Heart right ventricle (tissue), 16 donors: ENCODE results near the gene BORCS5. TPM values are rescaled to one million over a fixed set of nuclear protein-coding genes. Genes with fewer than 3 reads are reported as not detected.

Experiments
- ATAC-seq, 8 donors: fragments of 200-7000 bp; cut with Tn5 transposase; one replicate each; pipeline ENCODE4 v1.9.1; 2020; ENCODE audit warnings: mild to moderate bottlenecking in 8 of 8, moderate library complexity in 8 of 8, moderate number of reproducible peaks in 1 of 8
- DNase-seq, 2 donors: peaks; one replicate each; pipeline ENCODE4 v3.0.0-alpha.2; 2020
- H3K27ac ChIP-seq, 10 donors: fragments of 200-600 bp; sonication (generic) in 2 of 10; one replicate each; pipeline versions ENCODE4 v1.5.0 to v1.8.0; 2020 to 2022; ENCODE audit warnings: mild to moderate bottlenecking in 3 of 10
- H3K27me3 ChIP-seq, 7 donors: fragments of 200-600 bp; one replicate each; pipeline ENCODE4 v1.8.0; 2021 to 2022; ENCODE audit warnings: mild to moderate bottlenecking in 2 of 7
- H3K36me3 ChIP-seq, 9 donors: fragments of 200-600 bp; sonication (generic) in 1 of 9; one replicate each; pipeline versions ENCODE4 v1.5.0 to v1.8.0; 2020 to 2022; ENCODE audit warnings: mild to moderate bottlenecking in 2 of 9
- H3K4me1 ChIP-seq, 9 donors: fragments of 200-600 bp; sonication (generic) in 1 of 9; one replicate each; pipeline versions ENCODE4 v1.5.0 to v1.8.0; 2020 to 2022; ENCODE audit warnings: mild to moderate bottlenecking in 4 of 9
- H3K4me3 ChIP-seq, 10 donors: fragments of 200-600 bp; sonication (generic) in 2 of 10; one replicate each; pipeline versions ENCODE4 v1.5.0 to v1.8.0; 2020 to 2022; ENCODE audit warnings: mild to moderate bottlenecking in 7 of 10, moderate library complexity in 2 of 10
- H3K9me3 ChIP-seq, 11 donors: fragments of 200-600 bp in 10 of 11; sonication (generic) in 2 of 11; one replicate each; pipeline versions ENCODE4 v1.5.0 to v1.8.0; 2013 to 2022; ENCODE audit warnings: mild to moderate bottlenecking in 2 of 11, control low read depth in 1 of 11, moderate library complexity in 1 of 11
- CTCF ChIP-seq, 9 donors: fragments of 200-600 bp; sonication (generic) in 2 of 9; IDR thresholded peaks; one replicate each; pipeline versions ENCODE4 v1.5.0 to v1.8.0; 2021 to 2022; ENCODE audit warnings: antibody characterized with exemption in 9 of 9, mild to moderate bottlenecking in 5 of 9, moderate library complexity in 1 of 9
- WGBS, 2 donors: extraction: QIAGEN DNeasy Blood & Tissue Kit; methylation state at CpG; one replicate each; pipeline ENCODE4 v1.1.7; 2013; ENCODE audit warnings: inconsistent platforms in 1 of 2; 5-methylcytosine and 5-hydroxymethylcytosine counted together
- intact Hi-C, 10 donors: fragments of 100-400 bp; cut with DNase I; formaldehyde crosslinking; loops; one replicate each; pipeline versions ENCODE4 v1.11.1 to v1.14.2; 2022
- polyA plus RNA-seq, 2 donors: library from polyadenylated mRNA; stranded (reverse); fragments of 200-250 nt; gene quantifications; one replicate each; pipeline ENCODE4 v1.2.3, GENCODE V29; 2013
- total RNA-seq, 10 donors: library from RNA; stranded (reverse); fragmentation: NEBNext Ultra II Directional in 3 of 10; extraction: Animal tissue kit (Norgen Biotek cat#: 25700) in 3 of 10; gene quantifications; one replicate each; pipeline versions ENCODE4 v1.2.1 to v1.2.4, GENCODE V29; 2021 to 2023
- donor health status: Arrhythmogenic right ventricular cardiomyopathy.
- donor health status: ischemic (EF 13 %, LVEDD 7.1; RV severe dilation, severe dysfunction).
- donor health status: healthy with polysubstance abuse.
- donor health status: DM: no; HTN: yes; CAD: no.
- donor health status: DM: no; HTN: no; CAD: no.
- donor health status: ischemic (EF 25% LVEDD 6.9; RV normal size, moderate dysfunction).
- donor health status: ischemic (EF 25% LVEDD 5.7; RV mildly dilated, moderate dysfunction).
- donor health status: healthy.
- donor health status: DM: yes; HTN: yes; CAD: no.
- donor health status: Ischemic cardiomyopathy.
- donor health status: ischemic (EF 35%, LVEDD 5.7; RV mildly dilated, moderate dysfunction).
- donor health status: nonischemic (EF 11% LVEDD 7.7; RV severe dilation, severe dysfunction).
- donor health status: DM: yes; HTN: yes; CAD: no.
- donor health status: PGD.
- donor health status: ischemic (EF 29% LVEDD 5.4; RV normal size, mild dysfunction).
- donor health status: nonischemic (EF 23%, LVEDD 6.1; RV moderate dilation, normal function).

BORCS5 gene
- total and polyA plus RNA-seq, 12 donors = 2.5 to 15.4 (median 11.5) TPM

GRCh38 chr12:12449533-12450025 lies 92.7 kb downstream of the BORCS5 start:
- Histone ChIP-seq H3K4me1 (peaks cover 0 to 39% (median 7%) of the 10 kb centered on the region in 9 donors), H3K9me3 (no peaks in the 10 kb centered on the region), H3K4me3 (no peak overlapping the region), H3K27me3 (no peaks in the 10 kb centered on the region), H3K36me3 (no peaks in the 10 kb centered on the region), H3K27ac (peak overlapping the region in 1 of 10 donors; percentile 58)
- ATAC-seq = peak in 4 of 8 donors; percentile 55 to 69 (median 64)
- DNase-seq = no peak
- no peak for TF ChIP-seq CTCF (IDR thresholded peaks at IDR 0.05)
- intact Hi-C loops = loop anchor here in 1 of 10 donors (10.0 kb wide), 1 partner anchor 65 kb away; no protein-coding TSS in a partner anchor
- 76 to 78% methylated on average over 13 of the region's 13 CpGs for WGBS, 2 donors

GRCh38 chr12:12450043-12450471 lies 93.2 kb downstream of the BORCS5 start:
- ATAC-seq (no peak), DNase-seq (no peak)
- Histone ChIP-seq H3K9me3 (no peaks in the 10 kb centered on the region), H3K27ac (peak overlapping the region in 1 of 10 donors; percentile 56), H3K27me3 (no peaks in the 10 kb centered on the region), H3K36me3 (no peaks in the 10 kb centered on the region), H3K4me3 (no peak overlapping the region), H3K4me1 (peaks cover 0 to 35% (median 6%) of the 10 kb centered on the region in 9 donors)
- WGBS, 2 donors = 93 to 95% methylated on average over 2 of the region's 2 CpGs
- TF ChIP-seq CTCF (IDR thresholded peaks at IDR 0.05) = no peak
- intact Hi-C loops = no loop called here

GRCh38 chr12:12451098-12451497 lies 94.2 kb downstream of the BORCS5 start:
- intact Hi-C loops = no loop called here
- H3K36me3 ChIP-seq = no peaks in the 10 kb centered on the region
- H3K4me3 ChIP-seq = no peak overlapping the region
- DNase-seq (no peak), ATAC-seq (no peak)
- TF ChIP-seq CTCF (IDR thresholded peaks at IDR 0.05) = no peak
- no peaks in the 10 kb centered on the region for H3K9me3 ChIP-seq
- no peaks in the 10 kb centered on the region for H3K27me3 ChIP-seq
- H3K27ac ChIP-seq = no peak overlapping the region
- peaks cover 0 to 37% (median 6%) of the 10 kb centered on the region in 9 donors for H3K4me1 ChIP-seq
- WGBS, 2 donors = 96 to 98% methylated on average over 4 of the region's 4 CpGs

GRCh38 chr12:12452326-12452902 lies 95.5 kb downstream of the BORCS5 start:
- H3K4me1 ChIP-seq = peaks cover 0 to 36% (median under 1%) of the 10 kb centered on the region in 9 donors
- H3K36me3 ChIP-seq = no peaks in the 10 kb centered on the region
- no peak overlapping the region for H3K4me3 ChIP-seq
- H3K9me3 ChIP-seq = no peaks in the 10 kb centered on the region
- ATAC-seq (no peak), DNase-seq (no peak)
- TF ChIP-seq CTCF (IDR thresholded peaks at IDR 0.05) = no peak
- no peaks in the 10 kb centered on the region for H3K27me3 ChIP-seq
- intact Hi-C loops = no loop called here
- no peak overlapping the region for H3K27ac ChIP-seq
- 96 to 99% methylated on average over 21 of the region's 21 CpGs for WGBS, 2 donors
